Prostate gland (tissue), 2 donors: Measurements from ENCODE around the gene SCIN.

Experiments used
- CTCF ChIP-seq, 4 experiments: fragments of 200-600 bp in 2 of 4; fragments of 450-650 bp in 2 of 4; sonication (generic) in 2 of 4; IDR thresholded peaks; 1 replicate in 3 of 4; 2 replicates in 1 of 4; pipeline ENCODE4 v1.5.1; 2016 to 2019; ENCODE audit warnings: antibody characterized with exemption in 4 of 4, mild to moderate bottlenecking in 2 of 4, moderate library complexity in 2 of 4
- POLR2AphosphoS5 ChIP-seq: sonication (generic); formaldehyde crosslinking; IDR thresholded peaks from one replicate; pipeline ENCODE4 v1.6.1; 2017; ENCODE audit warnings: antibody characterized with exemption

- TF ChIP-seq CTCF (IDR thresholded peaks at IDR 0.05), result no peak
- TF ChIP-seq POLR2AphosphoS5, result no peak
Observed at GRCh38 chr7:12642508-12642907, 72.0 kb downstream of the SCIN start.
